ENCODE results near the gene TUBD1.
A peak's percentile ranks its signal among the peaks of the same experiment; 100 is the strongest.
"Not testable (repeated sequence)": the region's sequence is repeated elsewhere in the genome, so short reads cannot be mapped to it uniquely, and the experiment has no call there.

Gene TUBD1

DNA sequence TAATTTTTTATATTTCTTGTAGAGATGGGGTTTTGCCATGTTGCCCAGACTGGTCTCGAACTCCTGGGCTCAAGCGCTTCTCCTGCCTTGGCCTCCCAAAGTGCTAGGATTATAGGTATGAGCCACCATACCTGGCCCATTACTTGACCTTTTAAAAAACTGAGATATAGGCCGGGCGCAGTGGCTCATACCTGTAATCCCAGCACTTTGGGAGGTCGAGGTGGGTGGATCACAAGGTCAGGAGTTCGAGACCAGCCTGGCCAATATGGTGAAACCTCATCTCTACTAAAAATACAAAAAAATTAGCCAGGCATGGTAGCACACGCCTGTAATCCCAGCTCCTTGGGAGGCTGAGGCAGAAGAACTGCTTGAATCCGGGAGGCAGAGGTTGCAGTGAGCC lies 19.3 kb downstream of the TUBD1 start:
- DNase-seq = not testable (repeated sequence)

DNA sequence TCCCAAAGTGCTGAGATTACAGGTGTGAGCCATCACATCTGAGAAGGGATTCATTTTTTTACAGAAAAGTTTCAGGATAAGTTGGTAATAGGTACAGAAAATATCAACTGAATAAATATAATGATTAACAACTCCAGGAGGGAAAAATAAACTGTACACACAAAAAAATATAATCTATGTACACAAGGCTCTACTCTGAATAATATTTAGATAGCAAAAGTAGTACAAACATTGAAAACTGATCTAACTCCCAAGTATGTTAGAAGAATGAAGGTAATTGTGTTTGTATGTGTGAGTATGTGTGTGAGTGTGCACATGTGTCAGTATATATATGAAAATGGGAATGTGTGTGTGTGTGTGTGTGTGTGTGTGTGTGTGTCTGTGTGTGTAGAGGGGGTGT lies 20.4 kb downstream of the TUBD1 start:
- DNase-seq = no peak

DNA sequence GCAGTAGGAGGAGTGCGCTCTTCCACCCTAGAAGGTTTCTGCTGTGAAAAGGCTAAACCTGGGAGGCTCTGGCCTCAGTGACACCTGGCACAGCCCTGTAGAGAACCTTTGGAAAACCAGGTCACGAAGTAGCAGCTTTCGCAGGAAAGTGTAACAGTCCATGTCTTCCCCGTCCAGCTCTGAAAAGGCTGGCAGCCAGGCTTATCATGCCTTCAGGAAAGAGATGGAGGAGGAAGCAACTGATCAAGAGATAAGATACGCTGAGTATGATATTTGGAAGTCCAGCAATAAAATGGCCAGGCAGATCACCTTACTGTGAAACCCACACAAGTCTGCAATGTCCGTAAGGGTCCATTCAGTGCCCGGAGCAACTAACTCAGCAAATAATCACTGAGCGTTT lies 22.3 kb downstream of the TUBD1 start:
- DNase-seq = no peak

DNA sequence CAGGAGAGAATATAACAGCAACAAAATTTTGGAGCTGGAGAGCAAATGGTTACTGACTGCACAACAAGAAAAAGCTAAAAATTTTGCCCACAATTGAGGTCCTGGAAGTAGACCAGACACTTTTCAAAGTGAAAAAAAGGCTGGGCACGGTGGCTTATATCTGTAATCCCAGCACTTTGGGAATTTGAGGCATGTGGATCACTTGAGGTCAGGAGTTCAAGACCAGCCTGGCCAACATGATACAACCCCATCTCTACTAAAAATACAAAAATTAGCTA lies 22.9 kb downstream of the TUBD1 start:
- DNase-seq = no peak

DNA sequence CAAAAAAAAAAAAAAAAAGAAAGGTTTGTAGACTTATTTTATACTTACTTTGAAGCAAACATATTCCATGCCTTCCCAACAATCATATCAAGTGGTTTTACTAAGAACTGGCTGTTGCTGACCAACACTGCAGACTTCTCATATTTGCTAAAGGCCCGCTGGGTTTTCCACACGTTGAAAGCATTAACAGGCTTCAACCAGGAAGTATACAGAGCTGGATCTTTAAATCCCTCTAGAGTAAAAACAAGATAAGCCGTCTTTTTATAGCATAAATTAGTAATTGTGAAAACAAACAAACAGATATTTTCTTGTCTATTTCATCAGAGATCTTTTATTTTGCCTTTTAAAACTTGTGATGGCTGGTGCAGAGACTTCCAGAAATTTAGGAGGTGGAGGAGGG lies 29.1 kb downstream of the TUBD1 start:
- DNase-seq = no peak

DNA sequence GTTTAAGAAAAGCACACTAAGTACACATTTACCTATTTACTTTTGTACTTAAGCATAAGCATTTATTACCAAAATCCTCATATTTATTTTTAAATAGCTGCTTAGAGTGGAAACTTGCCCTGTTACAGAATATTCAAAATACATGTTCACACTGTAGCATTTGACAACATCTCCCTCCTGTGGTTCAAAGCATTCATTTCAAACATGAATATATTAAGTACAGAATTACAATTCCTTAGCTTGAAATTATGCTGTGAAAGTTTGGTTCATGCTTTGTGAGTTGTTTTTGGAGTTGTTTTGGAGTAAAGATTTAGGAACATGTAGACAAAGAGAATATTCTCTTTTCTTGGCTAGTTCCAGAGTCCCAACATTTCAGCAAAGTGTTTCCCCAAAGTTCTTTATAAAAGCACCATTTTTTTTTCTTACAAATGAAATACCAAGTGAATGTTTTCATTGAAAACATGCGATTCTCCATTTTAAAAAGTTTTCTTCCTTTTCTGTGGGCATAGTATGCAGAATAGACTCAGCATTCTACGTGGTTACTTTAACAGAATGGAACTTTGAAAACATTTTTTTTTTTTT lies 33.2 kb downstream of the TUBD1 start:
- no peak for DNase-seq

DNA sequence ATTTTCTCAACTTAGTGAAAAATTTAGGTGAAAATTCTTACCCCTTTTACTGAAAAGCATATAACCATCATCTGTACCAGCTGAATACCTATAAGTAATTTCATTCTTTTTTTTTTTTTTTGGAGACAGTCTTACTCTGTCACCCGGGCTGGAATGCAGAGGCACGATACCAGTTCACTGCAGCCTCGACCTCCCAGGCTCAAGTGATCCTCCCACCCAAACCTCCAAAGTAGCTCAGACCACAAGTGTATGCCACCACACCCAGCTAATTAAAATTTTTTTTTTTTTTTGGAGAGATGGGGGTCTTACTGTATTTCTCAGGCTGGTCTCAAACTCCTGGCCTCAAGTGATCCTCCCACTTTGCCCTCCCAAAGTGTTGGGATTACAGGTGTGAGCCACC lies 33.8 kb downstream of the TUBD1 start:
- no peak for DNase-seq

DNA sequence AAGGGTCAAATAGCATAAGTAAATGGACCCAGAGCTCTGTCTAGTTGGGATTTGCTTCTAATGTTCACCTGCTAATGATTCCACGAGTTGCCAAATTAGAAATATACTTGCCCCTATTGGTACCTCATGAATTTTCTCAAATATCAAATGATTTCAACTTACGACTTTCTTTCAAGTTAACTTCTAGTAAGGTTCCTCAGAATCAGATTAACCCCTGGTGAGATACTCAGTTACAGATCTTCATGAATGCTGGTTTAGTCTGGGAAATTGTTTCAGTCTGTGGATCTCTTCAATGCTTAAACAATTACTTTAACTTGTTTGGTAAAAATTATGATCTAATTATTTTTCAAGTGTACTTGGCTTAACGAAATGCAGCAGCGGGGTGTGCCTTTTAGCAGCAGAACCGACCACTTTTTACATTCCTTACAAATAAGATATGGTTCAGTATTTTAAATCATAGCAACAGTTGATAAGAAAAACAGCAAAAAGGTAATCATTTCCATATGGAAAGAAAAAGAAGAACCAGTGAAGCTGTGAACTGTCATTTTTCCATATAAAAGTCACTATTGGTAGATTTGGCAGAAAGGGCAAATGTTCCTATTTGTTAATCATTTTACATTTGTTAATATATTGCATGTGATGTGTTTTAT lies 34.5 kb downstream of the TUBD1 start:
- DNase-seq = no peak

DNA sequence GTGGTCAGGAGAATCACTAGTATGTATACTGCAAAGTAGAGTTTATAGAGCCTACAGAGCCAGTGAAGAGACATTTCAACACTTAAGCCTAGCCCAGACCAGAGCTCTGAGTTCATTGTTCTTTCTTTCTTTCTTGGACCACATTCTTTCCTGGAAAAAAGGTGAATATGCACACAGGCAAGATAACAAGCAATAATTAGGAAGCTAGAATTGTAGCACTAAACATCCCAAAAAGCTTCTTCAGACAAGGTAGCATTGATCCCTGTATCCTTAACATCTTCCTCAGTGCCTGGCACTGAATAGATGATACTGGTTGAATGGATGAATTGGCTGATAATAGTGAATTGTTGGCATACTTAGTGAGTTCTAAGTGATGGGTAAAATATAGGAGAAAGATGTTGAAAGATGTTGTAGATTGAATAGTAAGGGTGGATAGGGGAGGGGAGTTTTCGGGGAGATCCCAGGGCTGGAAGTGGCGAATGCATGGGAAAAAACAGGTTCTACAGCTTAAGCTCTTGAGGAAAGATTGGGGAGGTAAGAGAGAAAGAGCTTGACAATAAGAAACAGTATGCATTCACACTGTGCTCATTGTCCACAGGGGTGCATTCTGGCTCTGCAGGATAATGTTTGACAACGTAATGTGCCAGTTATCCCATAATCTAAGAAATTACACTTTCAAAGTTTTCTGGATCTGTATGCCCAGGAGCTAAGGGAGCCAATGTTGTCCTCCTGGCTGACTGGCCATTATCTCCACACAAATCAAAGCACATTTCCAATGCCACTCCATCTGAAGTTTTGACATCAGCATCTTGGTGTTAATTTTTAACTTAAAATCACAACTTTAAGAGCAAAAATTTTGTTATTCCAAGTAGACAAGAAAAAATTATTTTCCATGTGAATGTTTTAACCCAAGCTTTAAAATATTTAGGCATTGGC lies 35.6 kb downstream of the TUBD1 start:
- no peak for DNase-seq

DNA sequence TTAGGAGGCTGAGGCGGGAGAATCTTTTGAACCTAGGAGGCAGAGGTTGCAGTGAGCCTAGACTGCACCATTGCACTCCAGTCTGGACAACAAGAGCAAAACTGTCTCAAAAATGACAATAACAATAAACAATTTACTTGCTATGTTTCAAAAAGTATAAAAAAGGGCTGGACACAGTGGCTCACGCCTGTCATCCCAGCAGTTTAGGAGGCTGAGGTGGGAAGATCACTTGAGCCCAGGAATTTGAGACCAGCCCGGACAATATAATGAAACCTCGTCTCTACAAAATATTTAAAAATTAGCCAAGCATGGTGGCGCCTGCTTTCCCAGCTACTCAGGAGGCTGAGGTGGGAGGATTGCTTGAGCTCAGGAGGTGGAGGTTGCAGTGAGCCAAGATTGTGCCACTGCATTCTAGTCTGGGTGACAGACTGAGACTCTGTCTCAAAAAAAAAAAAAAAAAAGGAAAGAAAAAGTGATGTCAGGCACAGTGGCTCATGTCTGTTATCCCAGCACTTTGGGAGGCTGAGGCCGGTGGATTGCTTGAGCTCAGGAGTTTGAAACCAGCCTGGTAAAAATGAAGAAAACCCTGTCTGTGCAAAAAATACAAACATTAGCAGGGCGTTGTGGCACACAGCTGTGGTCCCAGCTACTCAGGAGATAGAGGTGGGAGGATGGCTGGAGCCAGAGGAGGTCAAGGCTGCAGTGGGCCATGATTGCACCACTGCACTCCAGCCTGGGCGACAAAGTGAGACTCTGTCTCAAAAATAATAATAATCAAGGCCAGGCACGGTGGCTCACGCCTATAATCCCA lies 38.6 kb downstream of the TUBD1 start:
- DNase-seq = not testable (repeated sequence)

DNA sequence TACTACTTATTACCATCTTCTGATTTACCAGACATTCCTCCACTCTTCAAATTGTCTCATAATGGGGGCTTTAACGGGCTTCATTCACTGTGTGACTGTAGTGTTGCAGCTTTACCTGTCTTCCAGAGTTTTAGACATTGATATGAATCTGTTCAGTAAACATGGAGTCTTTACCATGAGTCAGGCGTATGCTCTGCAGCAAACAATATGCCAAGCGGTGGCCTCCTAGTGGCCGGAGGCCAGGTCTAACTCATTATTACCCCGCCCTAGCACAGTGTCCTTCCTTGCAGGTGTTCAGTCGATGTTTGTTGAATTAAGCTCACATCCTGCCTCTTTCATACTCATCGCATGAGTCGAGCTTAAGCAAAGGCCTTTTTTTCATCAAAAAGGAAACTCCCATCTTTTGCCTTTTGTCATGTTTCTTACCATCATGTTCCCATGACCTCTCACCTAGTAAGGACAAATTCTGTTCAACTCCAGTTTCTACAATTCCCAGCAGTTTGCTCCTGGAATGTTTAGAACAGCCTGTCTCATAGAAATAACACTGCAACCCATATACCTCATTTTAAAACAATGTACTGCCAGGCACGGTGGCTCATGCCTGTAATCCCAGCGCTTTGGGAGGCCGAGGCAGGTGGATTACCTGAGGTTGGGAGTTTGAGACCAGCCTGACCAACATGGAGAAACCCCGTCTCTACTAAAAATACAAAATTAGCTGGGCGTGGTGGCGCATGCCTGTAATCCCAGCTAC lies 39.4 kb downstream of the TUBD1 start:
- no peak for DNase-seq

DNA sequence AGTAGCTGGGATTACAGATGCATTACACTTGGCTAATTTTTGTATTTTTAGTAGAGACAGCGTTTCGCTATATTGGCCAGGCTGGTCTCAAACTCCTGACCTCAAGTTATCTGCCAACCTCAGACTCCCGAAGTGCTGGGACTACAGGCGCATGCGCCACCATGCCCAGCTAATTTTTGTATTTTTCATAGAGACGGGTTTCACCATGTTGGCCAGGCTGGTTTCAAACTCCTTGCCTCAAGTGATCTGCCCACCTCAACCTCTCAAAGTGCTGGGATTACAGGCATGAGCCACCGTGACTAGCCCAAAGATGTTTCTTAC lies 39.9 kb downstream of the TUBD1 start:
- DNase-seq = not testable (repeated sequence)

DNA sequence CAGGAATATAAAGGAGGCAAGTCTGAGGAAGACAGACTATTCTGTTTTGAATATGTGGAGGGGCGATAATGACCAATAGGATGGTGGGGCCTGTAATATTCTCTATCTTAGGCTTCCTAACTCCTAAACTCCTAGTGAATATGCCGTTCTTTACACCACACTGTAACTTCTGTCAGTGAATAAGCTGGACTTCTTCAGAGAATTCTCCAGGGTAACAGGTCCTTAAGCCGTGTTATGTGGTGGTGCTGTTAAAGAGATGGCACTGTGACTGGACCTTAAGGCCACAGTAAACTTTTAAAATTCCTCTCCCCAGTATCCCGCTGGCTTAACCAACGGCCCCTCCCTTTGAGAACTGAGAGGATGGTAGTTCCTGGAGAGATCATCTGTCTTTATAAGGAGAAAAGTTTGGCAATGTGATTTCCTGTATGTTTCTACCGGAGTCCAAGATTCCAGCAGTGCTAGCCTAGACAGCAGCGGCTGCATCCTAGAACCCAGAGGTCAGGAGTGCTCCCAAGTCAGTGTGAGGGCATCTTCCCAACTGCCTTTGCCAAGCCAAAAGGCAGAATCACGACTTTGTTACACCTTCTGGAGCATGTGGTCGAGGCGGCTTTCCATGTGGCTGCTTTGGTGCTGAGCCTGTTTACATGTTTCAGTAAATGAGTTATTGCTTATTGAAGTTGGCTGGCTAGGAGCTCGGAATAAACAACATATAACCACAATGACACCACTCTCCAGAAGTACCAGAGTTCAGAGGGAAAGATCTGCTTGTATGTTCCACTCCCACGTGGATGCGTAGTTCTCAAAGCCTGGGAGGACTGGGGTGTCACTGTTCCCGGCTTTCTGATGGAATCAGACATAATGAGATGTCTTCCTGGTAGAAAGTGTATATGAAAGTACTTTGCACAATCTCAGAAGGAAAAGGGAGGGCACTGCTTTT lies 41.0 kb downstream of the TUBD1 start:
- no peak for DNase-seq

DNA sequence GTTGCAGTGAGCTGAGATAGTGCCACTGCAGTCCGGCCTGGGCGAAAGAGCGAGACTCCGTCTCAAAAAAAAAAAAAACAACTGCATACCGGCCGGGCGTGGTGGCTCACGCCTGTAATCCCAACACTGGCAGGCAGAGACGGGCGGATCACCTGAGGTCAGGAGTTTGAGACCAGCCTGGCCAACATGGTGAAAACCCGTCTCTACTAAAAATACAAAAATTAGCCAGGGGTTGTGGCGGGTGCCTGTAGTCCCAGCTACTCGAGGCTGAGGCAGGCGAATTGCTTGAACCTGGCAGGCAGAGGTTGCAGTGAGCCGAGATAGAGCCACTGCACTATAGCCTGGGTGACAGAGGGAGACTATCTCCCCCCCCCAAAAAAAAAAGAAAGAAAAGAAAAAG lies 42.4 kb downstream of the TUBD1 start:
- not testable (repeated sequence) for DNase-seq

DNA sequence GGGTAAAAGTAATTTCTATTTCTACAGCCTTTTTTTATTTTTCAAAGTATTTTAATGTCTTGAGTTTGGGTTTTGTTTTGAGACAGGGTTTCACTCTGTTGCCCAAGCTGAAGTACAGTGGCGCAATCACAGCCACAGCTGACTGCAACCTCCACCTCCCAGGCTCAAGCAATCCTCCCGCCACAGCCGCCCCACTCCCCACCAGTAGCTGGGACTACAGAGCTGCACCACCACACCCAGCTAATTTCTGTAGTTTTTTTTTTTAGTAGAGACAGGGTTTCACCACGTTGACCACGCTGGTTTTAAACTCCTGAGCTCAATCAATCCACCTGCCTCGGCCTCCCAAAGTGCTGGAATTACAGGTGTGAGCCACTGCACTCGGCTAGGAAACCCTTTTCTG lies 44.0 kb downstream of the TUBD1 start:
- DNase-seq = no peak

DNA sequence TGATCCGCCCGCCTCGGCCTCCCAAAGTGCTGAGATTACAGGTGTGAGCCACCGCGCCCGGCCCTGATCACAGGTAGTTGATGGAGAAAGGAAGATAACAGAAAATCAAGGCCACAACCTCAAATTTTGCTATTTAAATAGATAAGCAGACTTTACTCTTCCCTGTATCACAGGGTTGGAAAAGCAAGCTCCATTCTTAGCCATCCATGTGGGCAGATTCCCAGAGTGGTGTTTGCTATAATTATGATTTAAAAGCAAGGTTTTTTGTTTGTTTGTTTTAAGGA lies 44.4 kb downstream of the TUBD1 start:
- no peak for DNase-seq

DNA sequence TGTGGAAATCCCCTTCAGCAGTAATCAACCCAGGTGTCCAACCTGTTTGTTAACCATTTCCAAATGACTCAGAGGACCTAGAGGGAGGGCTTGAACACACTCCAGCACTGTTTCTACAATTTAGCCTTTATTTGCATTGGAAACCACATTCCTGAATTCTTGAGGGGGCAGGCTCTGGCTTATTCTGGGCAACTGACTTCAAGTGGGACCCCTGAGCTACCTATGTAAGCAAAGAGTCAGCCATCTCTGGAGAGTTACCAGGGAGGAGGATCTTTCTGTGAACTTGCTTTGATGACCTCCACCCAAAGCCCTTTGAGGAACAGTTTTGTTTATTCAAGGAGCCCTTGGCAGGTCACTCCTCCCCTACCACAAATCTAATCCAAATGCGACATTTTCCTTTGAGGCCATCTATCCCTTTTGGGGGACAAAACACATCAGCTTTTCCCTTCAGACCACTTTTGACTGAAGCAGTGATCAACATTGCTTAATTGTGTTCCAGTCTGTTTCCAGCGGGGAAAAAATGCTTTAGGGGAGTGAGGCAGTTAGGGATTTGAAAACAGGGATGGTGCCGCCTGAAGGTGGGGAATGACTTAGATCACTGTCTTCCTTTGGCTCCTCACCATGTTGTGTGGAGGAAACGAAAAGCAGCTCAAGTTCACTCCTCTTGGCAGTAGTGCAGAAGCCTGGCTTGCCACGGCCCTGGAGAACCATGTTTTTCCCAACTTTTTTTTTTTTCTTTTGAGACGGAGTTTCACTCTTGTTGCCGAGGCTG lies 46.2 kb downstream of the TUBD1 start:
- peak; percentile 51 for DNase-seq

DNA sequence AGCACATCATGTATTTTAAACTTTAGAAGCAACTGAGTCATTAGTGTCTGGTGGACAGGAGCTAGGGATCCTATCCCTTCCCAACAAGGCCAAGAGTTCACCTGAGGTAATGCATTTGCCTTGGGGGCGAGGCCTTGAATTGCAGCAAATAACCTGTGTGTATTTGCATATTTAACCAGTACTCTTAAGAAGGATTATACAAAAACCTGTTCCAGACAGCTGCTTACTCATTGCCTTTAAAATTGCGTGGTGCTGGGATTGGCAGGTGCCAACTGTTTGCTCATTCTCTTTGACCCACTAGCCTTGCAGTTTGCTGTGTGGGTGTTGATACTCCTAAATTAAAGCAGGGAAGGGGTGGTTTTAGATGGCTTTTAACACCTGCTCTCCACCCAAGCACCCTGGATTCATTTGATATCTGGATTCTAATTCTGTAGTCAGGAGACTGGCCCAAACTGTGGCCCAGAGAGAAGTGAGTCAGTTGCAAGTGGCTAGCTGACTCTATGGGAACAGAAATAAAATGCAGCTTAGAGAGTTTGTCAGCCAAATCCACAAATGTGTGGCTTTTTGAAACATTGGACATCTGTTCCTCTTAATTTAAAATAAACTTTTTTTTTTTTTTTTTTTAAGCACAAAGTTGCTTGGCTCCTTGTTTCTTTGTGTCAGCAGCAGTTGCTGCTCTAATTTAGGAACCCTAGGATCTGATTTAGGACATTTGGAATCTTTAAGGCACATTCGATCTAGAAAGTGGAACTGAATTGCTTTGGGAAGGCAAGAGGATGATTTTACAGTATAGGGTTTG lies 46.9 kb downstream of the TUBD1 start:
- peak; percentile 63 for DNase-seq

DNA sequence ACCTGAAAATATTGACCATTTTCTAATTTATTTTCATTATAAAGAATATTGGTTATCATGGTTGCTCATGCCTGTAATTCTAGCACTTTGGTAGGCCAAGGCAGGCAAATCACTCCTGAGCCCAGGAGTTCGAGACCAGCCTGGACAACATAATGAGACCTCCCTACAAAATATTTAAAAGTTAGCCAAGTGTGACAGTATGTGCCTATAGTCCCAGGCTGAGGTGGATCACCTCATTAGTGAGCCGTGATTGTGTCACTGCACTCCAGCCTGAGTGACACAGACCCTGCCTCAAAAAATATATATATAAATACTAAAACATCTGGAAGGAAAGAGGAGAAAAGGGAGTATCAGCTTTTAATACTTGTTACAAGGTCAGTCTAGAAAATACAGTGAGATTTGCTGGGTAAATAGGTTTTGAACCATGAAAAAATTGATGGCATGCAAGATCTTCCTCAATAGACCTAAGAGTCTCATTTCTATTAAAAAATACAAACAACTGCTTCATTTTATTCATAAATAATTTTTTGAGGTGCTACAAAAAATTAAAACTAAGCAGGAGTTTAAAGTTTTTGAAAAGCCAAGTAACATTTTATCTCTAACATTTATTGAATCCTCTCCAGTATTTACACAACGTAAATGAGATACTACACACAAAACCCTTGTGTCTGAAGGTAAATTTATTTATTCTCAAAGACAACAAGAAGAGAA lies 47.7 kb downstream of the TUBD1 start:
- no peak for DNase-seq
